Esophagus muscularis mucosa (tissue), 4 donors: Measurements from ENCODE around the gene TRAPPC10.
"Not testable (repeated sequence)": the region's sequence is repeated elsewhere in the genome, so short reads cannot be mapped to it uniquely, and the experiment has no call there.

ENCODE experiments used
- CTCF ChIP-seq, 3 experiments: fragments of 200-600 bp in 2 of 3; fragments of 450-650 bp in 1 of 3; sonication (generic) in 2 of 3; IDR thresholded peaks; one replicate each; pipeline ENCODE4 v1.5.1; 2017 to 2019; ENCODE audit warnings: antibody characterized with exemption in 3 of 3, mild to moderate bottlenecking in 2 of 3, moderate library complexity in 1 of 3
- EP300 ChIP-seq: sonication (generic); formaldehyde crosslinking; IDR thresholded peaks from one replicate; pipeline ENCODE4 v1.6.1; 2017; ENCODE audit warnings: antibody characterized with exemption
- POLR2A ChIP-seq: fragments of 450-650 bp; IDR thresholded peaks from one replicate; pipeline ENCODE4 v1.6.1; 2017; ENCODE audit warnings: antibody characterized with exemption, moderate library complexity, mild to moderate bottlenecking, low read depth
- POLR2AphosphoS5 ChIP-seq, 2 donors: sonication (generic); formaldehyde crosslinking; IDR thresholded peaks; one replicate each; pipeline ENCODE4 v1.6.1; 2017; ENCODE audit warnings: antibody characterized with exemption in 2 of 2

- TF ChIP-seq POLR2A; CTCF (IDR thresholded peaks at IDR 0.05); POLR2AphosphoS5 (IDR thresholded peaks at IDR 0.05); EP300: not testable (repeated sequence)
Measured at GRCh38 chr21:44139787-44140551, 127.9 kb downstream of the TRAPPC10 start.
